Liver (tissue), 9 donors: Measurements from ENCODE around the gene COL26A1. TPM values are rescaled to one million over a fixed set of nuclear protein-coding genes. Genes with fewer than 3 reads are reported as not detected.

Experiments
- DNase-seq: peaks from one replicate; pipeline ENCODE4 v3.0.0-alpha.2; 2017; ENCODE audit warnings: low spot score
- H3K27ac ChIP-seq, 2 donors: one replicate each; pipeline ENCODE4 v1.7.0; 2013; ENCODE audit warnings: inconsistent platforms in 2 of 2, low read length in 2 of 2, control low read depth in 1 of 2, low read depth in 1 of 2, mild to moderate bottlenecking in 1 of 2
- H3K27me3 ChIP-seq, 4 donors: one replicate each; pipeline versions ENCODE4 v1.6.1 to v1.7.0; 2013; ENCODE audit warnings: low read length in 3 of 4, inconsistent platforms in 1 of 4, mild to moderate bottlenecking in 1 of 4, moderate library complexity in 1 of 4; ENCODE audit not compliant: control insufficient read depth in 4 of 4, insufficient read depth in 4 of 4
- H3K36me3 ChIP-seq, 4 donors: one replicate each; pipeline versions ENCODE4 v1.6.1 to v1.7.0; 2013; ENCODE audit warnings: low read length in 3 of 4, mild to moderate bottlenecking in 3 of 4, low read depth in 1 of 4, moderate library complexity in 1 of 4; ENCODE audit not compliant: control insufficient read depth in 4 of 4, insufficient read depth in 3 of 4
- H3K4me1 ChIP-seq, 4 donors: one replicate each; pipeline versions ENCODE4 v1.6.1 to v1.7.0; 2013; ENCODE audit warnings: low read length in 3 of 4, mild to moderate bottlenecking in 3 of 4, moderate library complexity in 1 of 4; ENCODE audit not compliant: control insufficient read depth in 4 of 4, insufficient read depth in 4 of 4
- H3K4me3 ChIP-seq, 3 donors: one replicate each; pipeline versions ENCODE4 v1.6.1 to v1.7.0; 2013; ENCODE audit warnings: low read length in 3 of 3, control low read depth in 1 of 3, low read depth in 1 of 3, mild to moderate bottlenecking in 1 of 3
- H3K9ac ChIP-seq, 2 donors: one replicate each; pipeline ENCODE4 v1.7.0; 2013; ENCODE audit warnings: low read length in 2 of 2, mild to moderate bottlenecking in 2 of 2, moderate library complexity in 2 of 2, control low read depth in 1 of 2, low read depth in 1 of 2
- H3K9me3 ChIP-seq, 4 donors: one replicate each; pipeline versions ENCODE4 v1.6.1 to v1.7.0; 2013; ENCODE audit warnings: low read length in 3 of 4; ENCODE audit not compliant: control insufficient read depth in 4 of 4
- EGR1 ChIP-seq, 2 donors: IDR thresholded peaks; 2 replicates each; pipeline ENCODE4 v1.6.1; 2016 to 2018; ENCODE audit warnings: antibody characterized with exemption in 2 of 2, low read depth in 2 of 2
- FOXA1 ChIP-seq: IDR thresholded peaks from 2 replicates; pipeline ENCODE4 v1.6.1; 2016; ENCODE audit warnings: antibody characterized with exemption
- FOXA2 ChIP-seq: IDR thresholded peaks from 2 replicates; pipeline ENCODE4 v1.6.1; 2016; ENCODE audit warnings: antibody characterized with exemption
- HNF4A ChIP-seq, 2 donors: conservative IDR thresholded peaks; 2 replicates each; pipeline ENCODE4 v1.6.1; 2016; ENCODE audit warnings: antibody characterized with exemption in 2 of 2, mild to moderate bottlenecking in 2 of 2
- HNF4G ChIP-seq: IDR thresholded peaks from 2 replicates; pipeline ENCODE4 v1.6.1; 2016; ENCODE audit warnings: antibody characterized with exemption
- JUND ChIP-seq, 2 donors: IDR thresholded peaks; 2 replicates each; pipeline ENCODE4 v1.6.1; 2016; ENCODE audit warnings: antibody characterized with exemption in 2 of 2
- RAD21 ChIP-seq, 2 donors: IDR thresholded peaks; 2 replicates each; pipeline ENCODE4 v1.6.1; 2016; ENCODE audit warnings: antibody characterized with exemption in 2 of 2, mild to moderate bottlenecking in 2 of 2
- RXRA ChIP-seq, 2 donors: IDR thresholded peaks; 2 replicates each; pipeline ENCODE4 v1.6.1; 2017 to 2018; ENCODE audit warnings: antibody characterized with exemption in 2 of 2, mild to moderate bottlenecking in 1 of 2
- SP1 ChIP-seq: IDR thresholded peaks from 2 replicates; pipeline ENCODE4 v1.6.1; 2018; ENCODE audit warnings: antibody characterized with exemption, mild to moderate bottlenecking
- TAF1 ChIP-seq: conservative IDR thresholded peaks from 2 replicates; pipeline ENCODE4 v1.6.1; 2016; ENCODE audit warnings: antibody characterized with exemption, mild to moderate bottlenecking
- YY1 ChIP-seq: IDR thresholded peaks from 2 replicates; pipeline ENCODE4 v1.6.1; 2016; ENCODE audit warnings: antibody characterized with exemption, mild to moderate bottlenecking
- WGBS: extraction: QIAGEN DNeasy Blood & Tissue Kit; methylation state at CpG from one replicate; pipeline ENCODE4 v1.1.7; 2013; 5-methylcytosine and 5-hydroxymethylcytosine counted together
- polyA plus RNA-seq, 2 donors: library from polyadenylated mRNA; stranded (reverse) in 1 of 2; unstranded in 1 of 2; fragments of 200-250 nt in 1 of 2; fragments of >200 nt in 1 of 2; fragmentation: Nextera tagmentation in 1 of 2; extraction: Ambion mirVana in 1 of 2; gene quantifications; one replicate each; pipeline versions ENCODE4 v1.2.1 to v1.2.3, GENCODE V29; 2013 to 2015
- total RNA-seq, 2 donors: library from RNA; depleted of rRNA; stranded (reverse); fragments of >200 nt; gene quantifications; one replicate each; pipeline ENCODE4 v1.2.3, GENCODE V29; 2014
- TF ChIP-seq, protein P1 (sequence below): fragments of 150-350 bp; IDR thresholded peaks from 2 replicates; pipeline ENCODE4 v1.5.1; 2017; ENCODE audit warnings: improper control_type of control experiment, low read depth, low read length; ENCODE audit not compliant: missing input control
- TF ChIP-seq, protein P2 (sequence below): IDR thresholded peaks from 2 replicates; pipeline ENCODE4 v1.6.1; 2016; ENCODE audit warnings: antibody characterized with exemption, mild to moderate bottlenecking
- TF ChIP-seq, protein P3 (sequence below): IDR thresholded peaks from 2 replicates; pipeline ENCODE4 v1.6.1; 2016; ENCODE audit warnings: antibody characterized with exemption
- TF ChIP-seq, protein P4 (sequence below): IDR thresholded peaks from 2 replicates; pipeline ENCODE4 v1.6.1; 2016; ENCODE audit warnings: antibody characterized with exemption
- donor health status: healthy.
- donor health status: healthy.
- donor health status: healthy.
- donor health status: healthy.
- donor health status: healthy.

The COL26A1 gene
- total and polyA plus RNA-seq, 4 donors = 0.76 to 1.8 (median 0.96) TPM

DNA sequence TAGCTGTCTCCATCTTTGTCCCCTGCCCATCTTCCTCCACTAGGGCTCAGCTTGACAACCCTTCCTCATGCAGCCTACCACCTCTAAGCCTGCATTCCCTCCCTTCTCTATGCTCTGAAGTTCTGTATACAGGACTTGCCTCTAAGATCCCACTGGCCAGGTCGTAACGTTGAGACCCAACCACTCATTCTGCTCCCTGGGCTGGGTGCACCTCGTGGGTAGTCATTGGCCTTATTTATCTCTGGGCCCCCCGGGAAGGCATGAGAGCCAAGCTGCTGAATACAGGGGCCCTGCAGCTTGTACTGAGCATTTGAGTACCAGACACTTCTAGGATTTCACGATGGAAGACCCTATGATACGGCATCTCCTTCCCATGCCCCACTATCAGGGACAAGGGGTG lies 235.3 kb downstream of the COL26A1 start:
- TF ChIP-seq, protein P1, sequence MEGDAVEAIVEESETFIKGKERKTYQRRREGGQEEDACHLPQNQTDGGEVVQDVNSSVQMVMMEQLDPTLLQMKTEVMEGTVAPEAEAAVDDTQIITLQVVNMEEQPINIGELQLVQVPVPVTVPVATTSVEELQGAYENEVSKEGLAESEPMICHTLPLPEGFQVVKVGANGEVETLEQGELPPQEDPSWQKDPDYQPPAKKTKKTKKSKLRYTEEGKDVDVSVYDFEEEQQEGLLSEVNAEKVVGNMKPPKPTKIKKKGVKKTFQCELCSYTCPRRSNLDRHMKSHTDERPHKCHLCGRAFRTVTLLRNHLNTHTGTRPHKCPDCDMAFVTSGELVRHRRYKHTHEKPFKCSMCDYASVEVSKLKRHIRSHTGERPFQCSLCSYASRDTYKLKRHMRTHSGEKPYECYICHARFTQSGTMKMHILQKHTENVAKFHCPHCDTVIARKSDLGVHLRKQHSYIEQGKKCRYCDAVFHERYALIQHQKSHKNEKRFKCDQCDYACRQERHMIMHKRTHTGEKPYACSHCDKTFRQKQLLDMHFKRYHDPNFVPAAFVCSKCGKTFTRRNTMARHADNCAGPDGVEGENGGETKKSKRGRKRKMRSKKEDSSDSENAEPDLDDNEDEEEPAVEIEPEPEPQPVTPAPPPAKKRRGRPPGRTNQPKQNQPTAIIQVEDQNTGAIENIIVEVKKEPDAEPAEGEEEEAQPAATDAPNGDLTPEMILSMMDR = no peak
- no peak for TF ChIP-seq YY1
- TF ChIP-seq HNF4G = no peak
- TF ChIP-seq EGR1 (IDR thresholded peaks at IDR 0.05; ENCODE audit: low read depth in 2 of 2) = no peak
- no peak for TF ChIP-seq RAD21 (IDR thresholded peaks at IDR 0.05)
- TF ChIP-seq FOXA1 = no peak
- TF ChIP-seq, protein P2, sequence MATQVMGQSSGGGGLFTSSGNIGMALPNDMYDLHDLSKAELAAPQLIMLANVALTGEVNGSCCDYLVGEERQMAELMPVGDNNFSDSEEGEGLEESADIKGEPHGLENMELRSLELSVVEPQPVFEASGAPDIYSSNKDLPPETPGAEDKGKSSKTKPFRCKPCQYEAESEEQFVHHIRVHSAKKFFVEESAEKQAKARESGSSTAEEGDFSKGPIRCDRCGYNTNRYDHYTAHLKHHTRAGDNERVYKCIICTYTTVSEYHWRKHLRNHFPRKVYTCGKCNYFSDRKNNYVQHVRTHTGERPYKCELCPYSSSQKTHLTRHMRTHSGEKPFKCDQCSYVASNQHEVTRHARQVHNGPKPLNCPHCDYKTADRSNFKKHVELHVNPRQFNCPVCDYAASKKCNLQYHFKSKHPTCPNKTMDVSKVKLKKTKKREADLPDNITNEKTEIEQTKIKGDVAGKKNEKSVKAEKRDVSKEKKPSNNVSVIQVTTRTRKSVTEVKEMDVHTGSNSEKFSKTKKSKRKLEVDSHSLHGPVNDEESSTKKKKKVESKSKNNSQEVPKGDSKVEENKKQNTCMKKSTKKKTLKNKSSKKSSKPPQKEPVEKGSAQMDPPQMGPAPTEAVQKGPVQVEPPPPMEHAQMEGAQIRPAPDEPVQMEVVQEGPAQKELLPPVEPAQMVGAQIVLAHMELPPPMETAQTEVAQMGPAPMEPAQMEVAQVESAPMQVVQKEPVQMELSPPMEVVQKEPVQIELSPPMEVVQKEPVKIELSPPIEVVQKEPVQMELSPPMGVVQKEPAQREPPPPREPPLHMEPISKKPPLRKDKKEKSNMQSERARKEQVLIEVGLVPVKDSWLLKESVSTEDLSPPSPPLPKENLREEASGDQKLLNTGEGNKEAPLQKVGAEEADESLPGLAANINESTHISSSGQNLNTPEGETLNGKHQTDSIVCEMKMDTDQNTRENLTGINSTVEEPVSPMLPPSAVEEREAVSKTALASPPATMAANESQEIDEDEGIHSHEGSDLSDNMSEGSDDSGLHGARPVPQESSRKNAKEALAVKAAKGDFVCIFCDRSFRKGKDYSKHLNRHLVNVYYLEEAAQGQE = no peak
- TF ChIP-seq HNF4A (conservative IDR thresholded peaks at IDR 0.05) = no peak
- no peak for TF ChIP-seq JUND (IDR thresholded peaks at IDR 0.05)
- no peak for TF ChIP-seq FOXA2
- no peak for TF ChIP-seq RXRA (IDR thresholded peaks at IDR 0.05)
- peaks cover 0 to 3% (median under 1%) of the 10 kb centered on the region in 4 donors for H3K4me1 ChIP-seq
- H3K27me3 ChIP-seq = peaks cover 0 to 2% (median 0%) of the 10 kb centered on the region in 4 donors
- WGBS = 74% methylated on average over 6 of the region's 6 CpGs
- H3K36me3 ChIP-seq = no peaks in the 10 kb centered on the region
- H3K9me3 ChIP-seq = no peaks in the 10 kb centered on the region
- H3K4me3 ChIP-seq = no peak overlapping the region
- no peak overlapping the region for H3K27ac ChIP-seq
- no peak for DNase-seq
- no peak overlapping the region for H3K9ac ChIP-seq

DNA sequence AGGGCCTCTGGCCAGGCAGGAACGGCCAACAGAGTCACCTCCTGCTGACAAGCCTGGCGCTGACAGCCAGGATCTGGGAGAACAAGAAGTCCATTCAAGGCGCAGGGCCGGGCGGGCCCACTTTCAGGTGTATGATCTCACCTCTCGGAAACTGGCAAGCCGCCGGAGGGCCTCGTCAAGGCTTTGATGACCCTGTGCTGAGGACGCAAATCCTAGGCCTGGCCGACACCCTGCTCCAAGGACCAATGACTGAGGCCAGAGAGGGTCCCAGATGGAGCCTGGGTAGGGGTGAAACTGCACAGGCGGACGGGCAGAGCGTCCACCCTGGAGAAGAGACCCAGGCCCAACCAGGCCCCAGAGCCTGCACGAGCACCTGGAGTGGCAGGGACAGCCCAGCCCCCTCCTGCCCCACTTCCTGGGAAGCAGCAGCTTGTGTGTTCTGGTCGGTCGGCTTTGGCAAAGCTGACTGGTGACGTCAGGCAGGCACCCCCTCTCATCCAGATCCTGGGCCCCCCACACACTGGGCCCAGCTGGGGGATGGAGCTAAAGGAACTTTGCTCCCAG lies 235.8 kb downstream of the COL26A1 start:
- whole genome bisulfite sequencing = 81% methylated on average over 18 of the region's 18 CpGs
- H3K4me1 ChIP-seq = peaks cover 0 to 3% (median under 1%) of the 10 kb centered on the region in 4 donors
- no peak overlapping the region for H3K27ac ChIP-seq
- no peak overlapping the region for H3K9ac ChIP-seq
- H3K9me3 ChIP-seq = no peaks in the 10 kb centered on the region
- no peaks in the 10 kb centered on the region for H3K36me3 ChIP-seq
- no peak overlapping the region for H3K4me3 ChIP-seq
- DNase-seq = no peak
- H3K27me3 ChIP-seq = peaks cover 0 to 2% (median 0%) of the 10 kb centered on the region in 4 donors
- TF ChIP-seq, protein P3, sequence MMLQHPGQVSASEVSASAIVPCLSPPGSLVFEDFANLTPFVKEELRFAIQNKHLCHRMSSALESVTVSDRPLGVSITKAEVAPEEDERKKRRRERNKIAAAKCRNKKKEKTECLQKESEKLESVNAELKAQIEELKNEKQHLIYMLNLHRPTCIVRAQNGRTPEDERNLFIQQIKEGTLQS = no peak
- TF ChIP-seq JUND (IDR thresholded peaks at IDR 0.05) (no peak), TAF1 (no peak), SP1 (no peak), FOXA2 (no peak), RXRA (IDR thresholded peaks at IDR 0.05) (no peak), FOXA1 (no peak), HNF4G (no peak), HNF4A (conservative IDR thresholded peaks at IDR 0.05) (no peak), EGR1 (IDR thresholded peaks at IDR 0.05; ENCODE audit: low read depth in 2 of 2) (no peak), RAD21 (IDR thresholded peaks at IDR 0.05) (no peak)
- TF ChIP-seq, protein P2 = no peak
- TF ChIP-seq, protein P4, sequence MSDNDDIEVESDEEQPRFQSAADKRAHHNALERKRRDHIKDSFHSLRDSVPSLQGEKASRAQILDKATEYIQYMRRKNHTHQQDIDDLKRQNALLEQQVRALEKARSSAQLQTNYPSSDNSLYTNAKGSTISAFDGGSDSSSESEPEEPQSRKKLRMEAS = no peak
- TF ChIP-seq, protein P1 = no peak
